Measurements from ENCODE around the gene CHRDL2. TPM values are rescaled to one million over a fixed set of nuclear protein-coding genes. Genes with fewer than 3 reads are reported as not detected.

Gene CHRDL2
- total RNA-seq, 2 donors from 2014 or later: 0.09 to 9.1 TPM

- DNase-seq (ENCODE audit: low spot score): no peak
- Histone ChIP-seq H3K27me3 (replicated peaks; ENCODE audit: insufficient read depth) (no peaks in the 10 kb centered on the region), H3K4me1 (replicated peaks) (no peaks in the 10 kb centered on the region), H3K4me3 (no peak overlapping the region), H3K9me3 (no peaks in the 10 kb centered on the region), H3K27ac (no peak overlapping the region), H3K36me3 (no peaks in the 10 kb centered on the region)
- WGBS: 87% methylated on average over 7 of the region's 7 CpGs
- intact Hi-C loops (cut with DNase I): loop anchor here (5.0 kb wide), 1 partner anchor 35 kb away; no protein-coding TSS in a partner anchor
- TF ChIP-seq POLR2AphosphoS5 (IDR thresholded peaks at IDR 0.05) (no peak), CTCF (IDR thresholded peaks at IDR 0.05) (no peak), POLR2A (IDR thresholded peaks at IDR 0.05) (no peak)
These were observed 84.3 kb downstream of the CHRDL2 start for GRCh38 chr11:74646954-74647353.

Small RNAs within 50 kb of the gene (microRNA-seq; reads per million reads assigned to microRNA genes)
- not detected for gene MIR4696

Small RNAs within 50 kb of the gene (small RNA-seq; reads per million reads assigned to genes)
- gene MIR4696 (0 reads per million in 2 donors), gene RANP3 (0 reads per million in 2 donors), gene RN7SKP297 (0 reads per million in 2 donors)

Other genes with a start within 250 kb of the CHRDL2 start
- 10 to 100 TPM; 17.5 to 25.4 TPM for gene LIPT2, start 237.7 kb downstream of the CHRDL2 start, total RNA-seq
- 10 to 100 TPM in 1 of 2 donors, 1 to 10 TPM in 1; 9.0 to 11.8 TPM for gene POLD3, start 138.8 kb downstream of the CHRDL2 start, total RNA-seq
- gene RNF169, start 17.4 kb upstream of the CHRDL2 start, total RNA-seq: 10 to 100 TPM; 19.7 to 21.2 TPM
- 10 to 100 TPM; 16.2 to 52.1 TPM for gene XRRA1, start 217.7 kb upstream of the CHRDL2 start, total RNA-seq
- 10 to 100 TPM; 76.9 to 82.4 TPM for gene SPCS2, start 217.8 kb upstream of the CHRDL2 start, total RNA-seq